Adrenal gland (tissue), 12 donors: Measurements from ENCODE around the gene MYH11. TPM values are rescaled to one million over a fixed set of nuclear protein-coding genes. Genes with fewer than 3 reads are reported as not detected.
"Not testable (repeated sequence)": the region's sequence is repeated elsewhere in the genome, so short reads cannot be mapped to it uniquely, and the experiment has no call there.

Source experiments
- DNase-seq, 7 donors: peaks; one replicate each; pipeline ENCODE4 v3.0.0-alpha.2; 2019 to 2020
- H3K27ac ChIP-seq, 5 donors: fragments of 200-600 bp; sonication (generic) in 4 of 5; 1 replicate in 3 of 5; 2 replicates in 2 of 5; pipeline versions ENCODE4 v1.5.1 to v1.8.0; 2016 to 2020; ENCODE audit warnings: mild to moderate bottlenecking in 1 of 5
- H3K27me3 ChIP-seq: fragments of 200-600 bp; 2 replicates; pipeline ENCODE4 v1.8.0; 2021
- H3K36me3 ChIP-seq, 2 donors: fragments of 200-600 bp; replicated peaks in 1 of 2; 1 replicate in 1 of 2; 2 replicates in 1 of 2; pipeline versions ENCODE4 v1.5.1 to v1.8.0; 2018 to 2022
- H3K4me1 ChIP-seq, 2 donors: fragments of 200-600 bp; replicated peaks in 1 of 2; 1 replicate in 1 of 2; 2 replicates in 1 of 2; pipeline versions ENCODE4 v1.5.1 to v1.8.0; 2018 to 2021
- H3K4me3 ChIP-seq, 4 donors: fragments of 200-600 bp; sonication (generic) in 3 of 4; one replicate each; pipeline ENCODE4 v1.5.1; 2016 to 2018
- H3K9me3 ChIP-seq, 3 donors: fragments of 200-600 bp; sonication (generic) in 1 of 3; replicated peaks in 1 of 3; 1 replicate in 2 of 3; 2 replicates in 1 of 3; pipeline versions ENCODE4 v1.5.1 to v1.8.0; 2016 to 2021
- CTCF ChIP-seq, 6 experiments: fragments of 450-650 bp in 4 of 6; fragments of 200-600 bp in 2 of 6; sonication (generic) in 1 of 6; IDR thresholded peaks; 1 replicate in 5 of 6; 2 replicates in 1 of 6; pipeline versions ENCODE4 v1.5.1 to v1.8.0; 2016 to 2021; ENCODE audit warnings: antibody characterized with exemption in 6 of 6, mild to moderate bottlenecking in 2 of 6, moderate library complexity in 1 of 6
- POLR2A ChIP-seq, 2 donors: fragments of 450-650 bp; IDR thresholded peaks; one replicate each; pipeline ENCODE4 v1.6.1; 2017; ENCODE audit warnings: antibody characterized with exemption in 2 of 2, mild to moderate bottlenecking in 2 of 2, moderate library complexity in 1 of 2
- WGBS, 4 donors: extraction: QIAGEN DNeasy Blood & Tissue Kit in 2 of 4; methylation state at CpG; one replicate each; pipeline versions ENCODE4 v1.1.5 to v1.1.7; 2013 to 2017; 5-methylcytosine and 5-hydroxymethylcytosine counted together
- intact Hi-C, 2 donors: fragments of 100-400 bp; cut with DNase I; formaldehyde crosslinking; loops; one replicate each; pipeline versions ENCODE4 v1.14.1 to v1.15.0; 2022 to 2023
- polyA plus RNA-seq, 3 donors: library from polyadenylated mRNA; stranded (reverse); fragments of 200-250 nt in 2 of 3; fragments of 350-450 nt in 1 of 3; fragmentation: Illumina TruSeq in 1 of 3; extraction: RNeasy Lipid Tissue Mini Kit (QIAGEN cat#74804) in 1 of 3; gene quantifications; one replicate each; pipeline ENCODE4 v1.2.3, GENCODE V29; 2013 to 2014
- total RNA-seq, 9 donors: library from RNA; depleted of rRNA in 4 of 9; stranded (reverse); fragments of >200 nt in 4 of 9; fragments of 120-200 nt in 1 of 9; fragmentation: NEBNext Ultra II Directional in 1 of 9; extraction: Animal tissue kit (Norgen Biotek cat#: 25700) in 1 of 9; gene quantifications; one replicate each; pipeline versions ENCODE4 v1.1.0 to v1.2.4, GENCODE V29; 2013 to 2023
- donor health status: healthy with polysubstance abuse.
- donor health status: Bipolar disorder and iron deficiency.
- donor health status: DM: yes; HTN: yes; CAD: no.
- donor health status: DM: no; HTN: no; CAD: no.
- donor health status: DM: no; HTN: no; CAD: no.
- donor health status: DM: yes; HTN: yes; CAD: no.

The MYH11 gene
- total and polyA plus RNA-seq, 12 donors = 2.4 to 45.1 (median 16.5) TPM

DNA sequence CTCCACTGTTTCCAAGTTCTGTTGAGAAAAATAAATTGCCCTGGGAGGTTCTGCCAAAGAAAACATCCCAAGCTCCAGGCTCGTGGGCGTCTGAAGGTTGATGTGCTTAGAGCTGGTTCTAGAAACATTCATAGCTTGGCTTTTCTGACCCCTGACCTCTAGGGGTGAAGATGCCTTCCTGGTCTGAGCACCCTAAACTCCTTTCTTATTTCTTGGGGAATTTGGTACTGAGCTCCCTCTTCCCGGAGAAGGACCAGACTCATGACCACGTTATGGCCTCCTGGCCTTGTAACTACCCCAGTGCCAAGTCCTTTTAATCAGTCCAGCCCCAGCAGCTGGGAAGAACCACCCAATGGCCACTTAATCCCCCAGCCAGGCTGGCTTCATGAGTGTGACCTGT is 66.4 kb downstream of the MYH11 start:
- Histone ChIP-seq H3K4me1 (peaks cover 0 to 4% of the 10 kb centered on the region in 2 donors), H3K27me3 (no peaks in the 10 kb centered on the region), H3K9me3 (no peaks in the 10 kb centered on the region), H3K36me3 (no peaks in the 10 kb centered on the region), H3K4me3 (no peak overlapping the region), H3K27ac (no peak overlapping the region)
- TF ChIP-seq POLR2A (IDR thresholded peaks at IDR 0.05) (no peak), CTCF (IDR thresholded peaks at IDR 0.05) (no peak)
- DNase-seq = peak in 4 of 7 donors; percentile 8 to 56 (median 23)
- intact Hi-C loops = no loop called here
- WGBS, 4 donors = 16 to 43% (median 28%) methylated on average over 4 of the region's 4 CpGs

- H3K36me3 ChIP-seq, H3K4me3 ChIP-seq, H3K4me1 ChIP-seq, DNase-seq, H3K27ac ChIP-seq, intact Hi-C loops, H3K27me3 ChIP-seq, H3K9me3 ChIP-seq: not testable (repeated sequence)
- 54 to 65% (median 59%) methylated on average over 5 of the region's 5 CpGs for WGBS, 4 donors
These were observed 67.0 kb downstream of the MYH11 start for GRCh38 chr16:15789816-15790215.

DNA sequence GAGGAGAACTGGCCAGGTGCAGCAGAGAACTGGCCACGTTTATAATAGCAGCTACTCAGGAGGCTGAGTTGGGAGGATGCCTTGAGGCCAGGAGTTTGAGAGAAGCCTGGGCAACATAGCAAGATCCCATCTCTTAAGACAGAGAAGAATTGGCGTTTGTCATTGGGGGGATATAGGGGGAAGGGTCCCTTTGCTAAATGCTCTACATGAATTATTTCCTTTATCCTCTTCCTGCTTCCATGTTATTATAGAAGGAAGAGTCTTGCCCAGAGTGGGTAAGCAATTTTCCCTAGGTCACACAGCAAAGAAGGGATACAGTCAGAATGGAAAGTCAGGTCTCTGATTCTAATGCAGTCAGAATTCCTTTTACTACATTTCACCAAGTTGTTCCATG is 68.0 kb downstream of the MYH11 start:
- Histone ChIP-seq H3K27me3 (no peaks in the 10 kb centered on the region), H3K36me3 (no peaks in the 10 kb centered on the region), H3K27ac (peak overlapping the region in 1 of 5 donors; percentile 45), H3K4me3 (no peak overlapping the region), H3K9me3 (no peaks in the 10 kb centered on the region), H3K4me1 (peaks cover 0 to 4% of the 10 kb centered on the region in 2 donors)
- no peak for TF ChIP-seq POLR2A (IDR thresholded peaks at IDR 0.05)
- TF ChIP-seq CTCF (IDR thresholded peaks at IDR 0.05) = no peak
- WGBS, 4 donors = 72 to 84% (median 76%) methylated on average over 2 of the region's 2 CpGs
- intact Hi-C loops = no loop called here
- no peak for DNase-seq

- no peak overlapping the region for H3K4me3 ChIP-seq
- H3K4me1 ChIP-seq = peaks cover 0 to 4% of the 10 kb centered on the region in 2 donors
- no peaks in the 10 kb centered on the region for H3K9me3 ChIP-seq
- no peaks in the 10 kb centered on the region for H3K27me3 ChIP-seq
- no peak overlapping the region for H3K27ac ChIP-seq
- TF ChIP-seq CTCF (IDR thresholded peaks at IDR 0.05) = no peak
- TF ChIP-seq POLR2A (IDR thresholded peaks at IDR 0.05) = no peak
- H3K36me3 ChIP-seq = no peaks in the 10 kb centered on the region
- 89 to 94% (median 91%) methylated on average over 8 to 11 of the region's 11 CpGs for WGBS, 4 donors
- DNase-seq = no peak
- intact Hi-C loops = no loop called here
These were observed 70.3 kb downstream of the MYH11 start for GRCh38 chr16:15786501-15786900.

GRCh38 chr16:15785386-15786059 is 71.3 kb downstream of the MYH11 start:
- no peaks in the 10 kb centered on the region for H3K27me3 ChIP-seq
- H3K4me3 ChIP-seq = no peak overlapping the region
- 81 to 89% (median 85%) methylated on average over 9 to 14 of the region's 14 CpGs for WGBS, 4 donors
- TF ChIP-seq CTCF (IDR thresholded peaks at IDR 0.05) = no peak
- TF ChIP-seq POLR2A (IDR thresholded peaks at IDR 0.05) = no peak
- DNase-seq = no peak
- intact Hi-C loops = no loop called here
- H3K36me3 ChIP-seq = no peaks in the 10 kb centered on the region
- H3K27ac ChIP-seq = no peak overlapping the region
- H3K9me3 ChIP-seq = no peaks in the 10 kb centered on the region
- peaks cover 0 to 4% of the 10 kb centered on the region in 2 donors for H3K4me1 ChIP-seq
